Measurements from ENCODE around the gene ADGRB2.

The ADGRB2 gene

DNA sequence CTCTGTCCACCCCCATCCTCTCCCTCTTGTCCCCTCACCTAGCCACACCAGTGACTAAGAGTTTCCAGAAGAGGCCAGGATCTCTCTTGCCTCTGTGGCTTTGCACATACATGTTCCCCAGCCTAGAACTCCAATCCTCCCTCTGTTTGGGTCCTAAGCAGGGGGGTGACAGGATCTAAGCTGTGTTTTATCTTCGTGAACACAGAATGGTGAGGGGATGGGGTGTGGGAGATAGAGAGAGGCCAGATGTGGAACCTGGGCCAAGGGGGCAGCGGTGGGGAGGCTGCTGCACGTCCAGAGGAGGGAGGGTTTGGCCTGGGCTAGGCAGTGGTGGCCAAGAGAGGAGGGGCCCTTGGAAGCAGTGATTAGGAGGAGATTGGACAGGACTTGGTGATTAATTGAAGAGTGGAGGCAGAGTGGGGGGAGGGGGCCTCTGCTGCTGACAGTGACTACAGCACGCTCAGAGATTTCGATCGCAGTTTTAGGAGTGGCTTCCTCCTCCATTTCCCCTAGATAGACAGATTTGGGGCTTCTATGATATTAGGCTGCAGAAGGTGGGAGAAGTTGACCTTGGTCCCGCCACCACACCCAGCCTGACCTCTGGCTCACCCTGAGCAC is 17.1 kb upstream of the ADGRB2 start:
- WGBS = 72% methylated on average over 4 of the region's 7 CpGs
- no peak overlapping the region for H2AK5ac ChIP-seq (ENCODE audit: low read length, severe bottlenecking)
- H3K9ac ChIP-seq (ENCODE audit: low read length) = peak overlapping the region; percentile 7
- H3K18ac ChIP-seq (ENCODE audit: low read depth in 1 of 2, low read length in 2 of 2) = peak overlapping the region in 1 of 2 experiments; percentile 18
- peaks cover 18 to 27% of the 10 kb centered on the region in 2 experiments for H3K27me3 ChIP-seq (ENCODE audit: control insufficient read depth in 1 of 2, insufficient read depth in 1 of 2, low read length in 2 of 2)
- peaks cover 1% of the 10 kb centered on the region for H3K4me1 ChIP-seq (ENCODE audit: control insufficient read depth, insufficient read depth, low read depth, low read length)
- peak overlapping the region; percentile 12 for H2BK15ac ChIP-seq (ENCODE audit: low read depth, poor library complexity, severe bottlenecking)
- no peaks in the 10 kb centered on the region for H3K36me3 ChIP-seq (ENCODE audit: control insufficient read depth in 1 of 2, insufficient read depth in 2 of 2, low read depth in 1 of 2, low read length in 2 of 2)
- peak overlapping the region in 1 of 2 experiments; percentile 35 for H3K14ac ChIP-seq (ENCODE audit: low read length in 2 of 2)
- H4K91ac ChIP-seq (ENCODE audit: low read length) = peak overlapping the region; percentile 1
- H2BK12ac ChIP-seq (ENCODE audit: low read length in 2 of 2) = peak overlapping the region in 1 of 2 experiments; percentile 69
- H3K9me3 ChIP-seq (ENCODE audit: control insufficient read depth, low read length) = no peaks in the 10 kb centered on the region
- H2BK120ac ChIP-seq (ENCODE audit: low read depth, low read length) = no peak overlapping the region
- DNase-seq = peak; percentile 52
- H3K23ac ChIP-seq (ENCODE audit: low read length in 2 of 2) = no peak overlapping the region
- no peak overlapping the region for H2AFZ ChIP-seq (ENCODE audit: low read depth, low read length)
- H3K4me2 ChIP-seq (ENCODE audit: low read length, poor library complexity, severe bottlenecking) = no peak overlapping the region
- no peak overlapping the region for H2BK5ac ChIP-seq (ENCODE audit: low read depth, low read length, poor library complexity, severe bottlenecking)
- H4K8ac ChIP-seq (ENCODE audit: low read length) = no peak overlapping the region
- no peak overlapping the region for H3K4ac ChIP-seq (ENCODE audit: low read depth in 1 of 2, low read length in 2 of 2)
- no peak overlapping the region for H3K27ac ChIP-seq (ENCODE audit: low read length, poor library complexity, severe bottlenecking)
- no peaks in the 10 kb centered on the region for H3K79me1 ChIP-seq (replicated peaks; ENCODE audit: low read length, poor library complexity, severe bottlenecking)
- H3K4me3 ChIP-seq (ENCODE audit: insufficient read depth in 1 of 2, low read depth in 1 of 2, low read length in 2 of 2) = no peak overlapping the region

DNA sequence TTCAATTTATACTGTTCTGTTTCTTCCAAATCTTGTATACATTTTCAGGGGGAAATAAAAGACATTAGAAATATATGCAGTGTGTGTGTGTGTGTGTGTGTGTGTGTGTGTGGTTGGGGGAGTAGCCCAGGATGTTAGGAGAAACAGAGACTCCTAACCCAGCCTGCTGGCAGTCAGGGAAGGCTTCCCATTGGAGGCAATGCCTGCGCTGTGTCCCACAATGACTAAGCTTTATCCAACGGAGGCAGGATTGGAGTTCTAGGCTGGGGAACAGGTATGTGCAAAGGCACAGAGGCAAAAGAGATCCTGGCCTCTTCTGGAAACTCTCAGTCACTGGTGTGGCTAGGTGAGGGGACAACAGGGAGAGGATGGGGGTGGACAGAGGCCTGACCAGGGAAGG is 16.5 kb upstream of the ADGRB2 start:
- no peak overlapping the region for H3K14ac ChIP-seq (ENCODE audit: low read length in 2 of 2)
- H3K79me1 ChIP-seq (replicated peaks; ENCODE audit: low read length, poor library complexity, severe bottlenecking) = no peaks in the 10 kb centered on the region
- no peak overlapping the region for H3K9ac ChIP-seq (ENCODE audit: low read length)
- H3K18ac ChIP-seq (ENCODE audit: low read depth in 1 of 2, low read length in 2 of 2) = peak overlapping the region in 1 of 2 experiments; percentile 56
- no peak overlapping the region for H3K23ac ChIP-seq (ENCODE audit: low read length in 2 of 2)
- no peak overlapping the region for H3K27ac ChIP-seq (ENCODE audit: low read length, poor library complexity, severe bottlenecking)
- H3K4ac ChIP-seq (ENCODE audit: low read depth in 1 of 2, low read length in 2 of 2) = no peak overlapping the region
- H3K27me3 ChIP-seq (ENCODE audit: control insufficient read depth in 1 of 2, insufficient read depth in 1 of 2, low read length in 2 of 2) = peaks cover 24 to 34% of the 10 kb centered on the region in 2 experiments
- H4K91ac ChIP-seq (ENCODE audit: low read length) = no peak overlapping the region
- no peak overlapping the region for H2AK5ac ChIP-seq (ENCODE audit: low read length, severe bottlenecking)
- no peaks in the 10 kb centered on the region for H3K9me3 ChIP-seq (ENCODE audit: control insufficient read depth, low read length)
- DNase-seq = no peak
- 58% methylated on average over 2 of the region's 2 CpGs for WGBS
- H3K4me1 ChIP-seq (ENCODE audit: control insufficient read depth, insufficient read depth, low read depth, low read length) = peaks cover 1% of the 10 kb centered on the region
- no peak overlapping the region for H2BK12ac ChIP-seq (ENCODE audit: low read length in 2 of 2)
- no peak overlapping the region for H2BK5ac ChIP-seq (ENCODE audit: low read depth, low read length, poor library complexity, severe bottlenecking)
- H2BK15ac ChIP-seq (ENCODE audit: low read depth, poor library complexity, severe bottlenecking) = peak overlapping the region; percentile 12
- H2BK120ac ChIP-seq (ENCODE audit: low read depth, low read length) = no peak overlapping the region
- H3K36me3 ChIP-seq (ENCODE audit: control insufficient read depth in 1 of 2, insufficient read depth in 2 of 2, low read depth in 1 of 2, low read length in 2 of 2) = no peaks in the 10 kb centered on the region
- no peak overlapping the region for H4K8ac ChIP-seq (ENCODE audit: low read length)
- H2AFZ ChIP-seq (ENCODE audit: low read depth, low read length) = no peak overlapping the region
- no peak overlapping the region for H3K4me2 ChIP-seq (ENCODE audit: low read length, poor library complexity, severe bottlenecking)
- no peak overlapping the region for H3K4me3 ChIP-seq (ENCODE audit: insufficient read depth in 1 of 2, low read depth in 1 of 2, low read length in 2 of 2)

DNA sequence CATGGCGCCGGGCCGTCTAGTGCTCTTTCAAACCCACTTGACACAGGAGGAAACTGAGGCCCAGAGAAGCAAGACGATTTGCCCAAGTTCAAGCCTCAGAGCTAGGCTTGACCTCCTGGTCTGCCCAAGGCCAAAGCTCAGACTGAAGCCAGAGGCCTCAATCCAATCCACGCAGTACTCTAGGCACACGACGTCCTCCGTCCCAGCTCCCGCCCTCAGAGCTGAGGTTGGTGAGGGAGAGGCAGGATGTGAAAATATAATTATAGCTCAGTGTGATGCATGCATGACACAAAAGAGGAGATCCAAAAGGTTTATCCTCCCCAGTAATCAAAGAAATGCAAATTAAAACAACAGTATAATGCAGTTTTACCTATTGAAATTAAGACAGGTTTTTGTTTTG is 15.5 kb upstream of the ADGRB2 start:
- Histone ChIP-seq H2AFZ (ENCODE audit: low read depth, low read length) (no peak overlapping the region), H3K79me1 (replicated peaks; ENCODE audit: low read length, poor library complexity, severe bottlenecking) (no peaks in the 10 kb centered on the region), H3K9me3 (ENCODE audit: control insufficient read depth, low read length) (no peaks in the 10 kb centered on the region), H2BK15ac (ENCODE audit: low read depth, poor library complexity, severe bottlenecking) (no peak overlapping the region), H3K27ac (ENCODE audit: low read length, poor library complexity, severe bottlenecking) (no peak overlapping the region), H2BK120ac (ENCODE audit: low read depth, low read length) (no peak overlapping the region), H3K4ac (ENCODE audit: low read depth in 1 of 2, low read length in 2 of 2) (no peak overlapping the region), H3K36me3 (ENCODE audit: control insufficient read depth in 1 of 2, insufficient read depth in 2 of 2, low read depth in 1 of 2, low read length in 2 of 2) (no peaks in the 10 kb centered on the region), H2AK5ac (ENCODE audit: low read length, severe bottlenecking) (no peak overlapping the region), H3K27me3 (ENCODE audit: control insufficient read depth in 1 of 2, insufficient read depth in 1 of 2, low read length in 2 of 2) (peaks cover 34 to 43% of the 10 kb centered on the region in 2 experiments), H3K9ac (ENCODE audit: low read length) (no peak overlapping the region), H2BK5ac (ENCODE audit: low read depth, low read length, poor library complexity, severe bottlenecking) (no peak overlapping the region), H3K4me2 (ENCODE audit: low read length, poor library complexity, severe bottlenecking) (no peak overlapping the region), H4K8ac (ENCODE audit: low read length) (no peak overlapping the region), H3K4me3 (ENCODE audit: insufficient read depth in 1 of 2, low read depth in 1 of 2, low read length in 2 of 2) (no peak overlapping the region), H3K4me1 (ENCODE audit: control insufficient read depth, insufficient read depth, low read depth, low read length) (peaks cover 1% of the 10 kb centered on the region), H2BK12ac (ENCODE audit: low read length in 2 of 2) (no peak overlapping the region), H3K23ac (ENCODE audit: low read length in 2 of 2) (no peak overlapping the region), H3K18ac (ENCODE audit: low read depth in 1 of 2, low read length in 2 of 2) (no peak overlapping the region), H3K14ac (ENCODE audit: low read length in 2 of 2) (no peak overlapping the region), H4K91ac (ENCODE audit: low read length) (no peak overlapping the region)
- DNase-seq = no peak
- WGBS = 92% methylated on average over 9 of the region's 9 CpGs

DNA sequence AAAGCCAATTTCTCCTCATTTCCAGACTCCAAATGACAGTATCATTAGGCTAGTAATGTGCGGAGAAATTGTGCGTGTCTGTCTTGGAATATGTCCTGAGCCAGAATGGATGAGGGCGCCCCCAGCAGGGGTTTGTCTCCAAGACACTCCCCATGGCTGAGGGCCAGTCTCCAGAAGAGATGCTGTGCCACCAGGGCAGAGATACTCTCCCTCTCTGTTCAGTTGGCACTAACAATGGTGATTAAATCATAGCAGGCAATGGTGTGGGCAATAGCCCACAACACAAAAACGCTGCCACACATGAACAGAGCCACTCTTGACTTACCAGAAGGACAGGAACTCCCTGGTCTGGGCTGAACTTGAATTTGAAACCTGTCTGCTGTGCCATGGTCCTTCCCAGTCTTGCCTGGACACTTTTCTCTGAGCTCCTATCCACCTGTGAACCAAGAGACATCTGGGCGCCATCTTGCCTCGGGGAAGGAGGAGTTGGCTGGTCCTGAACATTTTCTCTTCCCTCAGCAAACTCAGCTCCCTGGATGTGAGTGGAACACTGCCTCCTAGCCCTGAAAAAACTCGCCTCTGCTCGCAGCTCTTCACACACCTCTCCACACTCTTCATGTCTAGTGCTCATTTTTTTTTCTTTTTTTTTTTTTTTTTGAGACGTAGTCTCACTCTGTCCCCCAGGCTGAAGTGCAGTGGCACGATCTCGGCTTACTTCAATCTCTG is 14.8 kb upstream of the ADGRB2 start:
- Histone ChIP-seq H3K9ac (ENCODE audit: low read length) (no peak overlapping the region), H3K4me1 (ENCODE audit: control insufficient read depth, insufficient read depth, low read depth, low read length) (peaks cover 1% of the 10 kb centered on the region), H3K27me3 (ENCODE audit: control insufficient read depth in 1 of 2, insufficient read depth in 1 of 2, low read length in 2 of 2) (peaks cover 41 to 51% of the 10 kb centered on the region in 2 experiments), H2BK5ac (ENCODE audit: low read depth, low read length, poor library complexity, severe bottlenecking) (no peak overlapping the region), H2BK12ac (ENCODE audit: low read length in 2 of 2) (no peak overlapping the region), H4K8ac (ENCODE audit: low read length) (no peak overlapping the region), H3K79me1 (replicated peaks; ENCODE audit: low read length, poor library complexity, severe bottlenecking) (no peaks in the 10 kb centered on the region), H2AFZ (ENCODE audit: low read depth, low read length) (no peak overlapping the region), H3K27ac (ENCODE audit: low read length, poor library complexity, severe bottlenecking) (no peak overlapping the region), H3K9me3 (ENCODE audit: control insufficient read depth, low read length) (no peaks in the 10 kb centered on the region), H3K14ac (ENCODE audit: low read length in 2 of 2) (no peak overlapping the region), H3K18ac (ENCODE audit: low read depth in 1 of 2, low read length in 2 of 2) (no peak overlapping the region), H3K4me3 (ENCODE audit: insufficient read depth in 1 of 2, low read depth in 1 of 2, low read length in 2 of 2) (no peak overlapping the region), H2BK120ac (ENCODE audit: low read depth, low read length) (no peak overlapping the region), H3K36me3 (ENCODE audit: control insufficient read depth in 1 of 2, insufficient read depth in 2 of 2, low read depth in 1 of 2, low read length in 2 of 2) (no peaks in the 10 kb centered on the region), H3K4me2 (ENCODE audit: low read length, poor library complexity, severe bottlenecking) (no peak overlapping the region), H2BK15ac (ENCODE audit: low read depth, poor library complexity, severe bottlenecking) (no peak overlapping the region), H3K23ac (ENCODE audit: low read length in 2 of 2) (no peak overlapping the region), H3K4ac (ENCODE audit: low read depth in 1 of 2, low read length in 2 of 2) (no peak overlapping the region), H4K91ac (ENCODE audit: low read length) (no peak overlapping the region), H2AK5ac (ENCODE audit: low read length, severe bottlenecking) (no peak overlapping the region)
- WGBS = 86% methylated on average over 10 of the region's 11 CpGs
- no peak for DNase-seq

Data from mesenchymal stem cell (in vitro differentiated cells and primary cell).